Keratinocyte (primary cell): Measurements from ENCODE around the gene ATF6B. TPM values are rescaled to one million over a fixed set of nuclear protein-coding genes. Genes with fewer than 3 reads are reported as not detected.
"Not testable (repeated sequence)": the region's sequence is repeated elsewhere in the genome, so short reads cannot be mapped to it uniquely, and the experiment has no call there.

Source experiments
- DNase-seq: peaks from one replicate; pipeline ENCODE4 v3.0.0-alpha.2; 2011; ENCODE audit warnings: low read depth, missing footprints, low spot score
- FAIRE-seq: peaks from 2 replicates; lab custom pipeline; 2011; peaks lifted over from hg19 to GRCh38; lab: Jason Lieb, UNC
- H2AFZ ChIP-seq: 2 replicates; pipeline ENCODE4 v1.6.0; 2012; ENCODE audit warnings: low read length, control low read depth, inconsistent platforms; ENCODE audit not compliant: control insufficient read depth
- H3K27ac ChIP-seq: 2 replicates; pipeline ENCODE4 v1.5.1; 2011; ENCODE audit warnings: low read length; ENCODE audit not compliant: control insufficient read depth, insufficient read depth
- H3K27me3 ChIP-seq: 3 replicates; pipeline ENCODE4 v1.6.0; 2011; ENCODE audit warnings: low read length; ENCODE audit not compliant: control insufficient read depth, insufficient read depth; ENCODE audit errors: extremely low read depth
- H3K36me3 ChIP-seq, 2 experiments: 2 replicates in 1 of 2; 3 replicates in 1 of 2; pipeline ENCODE4 v1.5.1; 2011; ENCODE audit warnings: low read length in 2 of 2, mild to moderate bottlenecking in 1 of 2; ENCODE audit not compliant: control insufficient read depth in 2 of 2, insufficient read depth in 2 of 2; ENCODE audit errors: extremely low read depth in 1 of 2
- H3K4me1 ChIP-seq: 3 replicates; pipeline ENCODE4 v1.5.1; 2011; ENCODE audit warnings: low read length; ENCODE audit not compliant: control insufficient read depth, insufficient read depth; ENCODE audit errors: extremely low read depth
- H3K4me2 ChIP-seq: 3 replicates; pipeline ENCODE4 v1.6.0; 2011; ENCODE audit warnings: low read depth, low read length; ENCODE audit not compliant: control insufficient read depth, insufficient read depth; ENCODE audit errors: extremely low read depth
- H3K4me3 ChIP-seq, 3 experiments: fragments of 200-600 bp in 1 of 3; sonication (generic) in 1 of 3; 2 replicates in 2 of 3; 3 replicates in 1 of 3; pipeline ENCODE4 v1.5.1; 2011 to 2016; ENCODE audit warnings: low read length in 3 of 3, mild to moderate bottlenecking in 3 of 3, control low read depth in 2 of 3, inconsistent platforms in 1 of 3, low read depth in 1 of 3, mixed read lengths in 1 of 3, mixed run types in 1 of 3, moderate library complexity in 1 of 3; ENCODE audit not compliant: control insufficient read depth in 2 of 3, insufficient read depth in 2 of 3; ENCODE audit errors: extremely low read depth in 1 of 3
- H3K79me2 ChIP-seq: 2 replicates; pipeline ENCODE4 v1.6.0; 2012; ENCODE audit warnings: low read length; ENCODE audit not compliant: control insufficient read depth, insufficient read depth
- H3K9ac ChIP-seq: 3 replicates; pipeline ENCODE4 v1.6.0; 2011; ENCODE audit warnings: low read length; ENCODE audit not compliant: control insufficient read depth, insufficient read depth; ENCODE audit errors: extremely low read depth
- H3K9me1 ChIP-seq: 3 replicates; pipeline ENCODE4 v1.6.0; 2011; ENCODE audit warnings: low read length; ENCODE audit not compliant: control insufficient read depth, insufficient read depth; ENCODE audit errors: extremely low read depth
- H3K9me3 ChIP-seq: 2 replicates; pipeline ENCODE4 v1.5.1; 2012; ENCODE audit warnings: low read depth, low read length; ENCODE audit not compliant: control insufficient read depth
- H4K20me1 ChIP-seq: 3 replicates; pipeline ENCODE4 v1.6.0; 2011; ENCODE audit warnings: low read length; ENCODE audit not compliant: control insufficient read depth, insufficient read depth; ENCODE audit errors: extremely low read depth
- EZH2 ChIP-seq: IDR thresholded peaks from one replicate; pipeline ENCODE4 v1.6.1; 2012; ENCODE audit warnings: inconsistent platforms, mild to moderate bottlenecking, low read length, moderate library complexity
- dilution Hi-C: fragments of 300-500 bp; cut with MboI; formaldehyde crosslinking; loops from one replicate; pipeline ENCODE4 v1.7.0; 2020; ENCODE audit warnings: low sequenced_read_pairs; ENCODE audit not compliant: extremely low pct_ligation_motif_present
- polyA plus RNA-seq, 5 experiments: library from polyadenylated mRNA; depleted of rRNA in 3 of 5; stranded (reverse) in 3 of 5; stranded (forward) in 1 of 5; unstranded in 1 of 5; fragments of >200 nt; gene quantifications; 1 replicate in 1 of 5; 2 replicates in 3 of 5; 3 replicates in 1 of 5; pipeline versions ENCODE4 v1.2.1 to v1.2.3, GENCODE V29; 2011 to 2012; ENCODE audit warnings: missing spikeins in 2 of 5, low read depth in 1 of 5, low replicate concordance in 1 of 5
- TF ChIP-seq, protein P1 (sequence below), 3 experiments: IDR thresholded peaks in 1 of 3; conservative IDR thresholded peaks in 1 of 3; optimal IDR thresholded peaks in 1 of 3; 2 replicates in 2 of 3; 3 replicates in 1 of 3; pipeline versions ENCODE3 to v1.5.1; 2011; ENCODE audit warnings: low read length in 3 of 3, mild to moderate bottlenecking in 3 of 3, moderate library complexity in 2 of 3, control low read depth in 1 of 3, inconsistent platforms in 1 of 3; ENCODE audit not compliant: insufficient read depth in 2 of 3; ENCODE audit errors: extremely low read depth in 1 of 3

The ATF6B gene
- polyA plus RNA-seq, 1 donor (not counting 4 experiments of a cell fraction or from before 2014, with no cell fraction given): 30.4 TPM

DNA sequence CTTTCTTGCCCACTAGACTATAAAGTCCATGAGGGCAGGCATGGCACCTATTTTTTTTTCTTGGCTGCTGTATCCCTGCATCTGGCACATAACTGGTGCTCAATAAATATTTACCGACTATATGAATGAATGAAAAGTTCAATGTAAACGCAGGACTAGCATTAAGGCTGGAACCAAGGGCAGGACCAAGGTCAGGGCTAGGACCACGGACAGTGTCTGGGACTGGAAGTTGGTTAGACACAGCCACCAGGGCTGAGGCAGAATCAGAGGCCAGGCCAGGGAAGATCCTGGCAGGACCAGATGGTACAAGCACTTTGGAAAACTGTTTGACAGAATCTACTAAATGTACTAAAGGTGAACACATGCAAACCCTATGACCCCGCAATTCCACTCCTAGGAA lies 22.6 kb downstream of the ATF6B start:
- Histone ChIP-seq H3K36me3 (no peaks in the 10 kb centered on the region), H3K79me2 (no peaks in the 10 kb centered on the region), H3K9me3 (no peaks in the 10 kb centered on the region), H3K9me1 (no peaks in the 10 kb centered on the region), H4K20me1 (no peaks in the 10 kb centered on the region), H3K9ac (no peak overlapping the region), H3K4me2 (no peak overlapping the region), H3K27ac (no peak overlapping the region), H2AFZ (no peak overlapping the region), H3K4me1 (peaks cover 19% of the 10 kb centered on the region), H3K27me3 (peaks cover 9% of the 10 kb centered on the region), H3K4me3 (no peak overlapping the region)
- dilution Hi-C loops: no loop called here
- no peak for TF ChIP-seq EZH2
- TF ChIP-seq, protein P1, sequence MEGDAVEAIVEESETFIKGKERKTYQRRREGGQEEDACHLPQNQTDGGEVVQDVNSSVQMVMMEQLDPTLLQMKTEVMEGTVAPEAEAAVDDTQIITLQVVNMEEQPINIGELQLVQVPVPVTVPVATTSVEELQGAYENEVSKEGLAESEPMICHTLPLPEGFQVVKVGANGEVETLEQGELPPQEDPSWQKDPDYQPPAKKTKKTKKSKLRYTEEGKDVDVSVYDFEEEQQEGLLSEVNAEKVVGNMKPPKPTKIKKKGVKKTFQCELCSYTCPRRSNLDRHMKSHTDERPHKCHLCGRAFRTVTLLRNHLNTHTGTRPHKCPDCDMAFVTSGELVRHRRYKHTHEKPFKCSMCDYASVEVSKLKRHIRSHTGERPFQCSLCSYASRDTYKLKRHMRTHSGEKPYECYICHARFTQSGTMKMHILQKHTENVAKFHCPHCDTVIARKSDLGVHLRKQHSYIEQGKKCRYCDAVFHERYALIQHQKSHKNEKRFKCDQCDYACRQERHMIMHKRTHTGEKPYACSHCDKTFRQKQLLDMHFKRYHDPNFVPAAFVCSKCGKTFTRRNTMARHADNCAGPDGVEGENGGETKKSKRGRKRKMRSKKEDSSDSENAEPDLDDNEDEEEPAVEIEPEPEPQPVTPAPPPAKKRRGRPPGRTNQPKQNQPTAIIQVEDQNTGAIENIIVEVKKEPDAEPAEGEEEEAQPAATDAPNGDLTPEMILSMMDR (optimal IDR thresholded peaks at IDR 0.05 in 1 of 3, IDR thresholded peaks at IDR 0.05 in 1 of 3, conservative IDR thresholded peaks at IDR 0.05 in 1 of 3; ENCODE audit: extremely low read depth in 1 of 3, insufficient read depth in 2 of 3, low read length in 3 of 3): no peak
- DNase-seq: no peak
- no peak for FAIRE-seq

DNA sequence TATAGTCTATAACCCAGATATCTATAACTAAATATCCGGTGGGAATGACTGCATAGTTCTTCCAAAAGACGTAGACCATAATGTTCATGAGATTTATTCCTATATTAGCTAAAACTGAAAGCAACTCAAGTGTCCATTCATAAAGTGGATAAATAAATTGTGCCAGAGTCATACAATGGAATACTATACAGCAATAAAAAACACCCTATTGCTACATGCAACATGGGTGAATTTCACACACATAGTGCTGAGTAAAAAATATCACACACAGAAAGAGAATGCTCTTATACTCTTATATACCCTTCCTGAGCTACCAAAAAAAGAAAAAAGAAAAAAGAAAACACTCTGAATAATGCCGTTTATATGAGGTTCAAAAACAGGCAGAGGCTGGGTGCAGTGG lies 25.8 kb downstream of the ATF6B start:
- Histone ChIP-seq H3K4me2 (no peak overlapping the region), H3K79me2 (no peaks in the 10 kb centered on the region), H4K20me1 (no peaks in the 10 kb centered on the region), H2AFZ (no peak overlapping the region), H3K36me3 (no peaks in the 10 kb centered on the region), H3K27me3 (peaks cover 7% of the 10 kb centered on the region), H3K9me1 (no peaks in the 10 kb centered on the region), H3K4me1 (peaks cover 3% of the 10 kb centered on the region), H3K27ac (no peak overlapping the region), H3K9ac (no peak overlapping the region), H3K9me3 (no peaks in the 10 kb centered on the region), H3K4me3 (no peak overlapping the region)
- TF ChIP-seq, protein P1 (optimal IDR thresholded peaks at IDR 0.05 in 1 of 3, IDR thresholded peaks at IDR 0.05 in 1 of 3, conservative IDR thresholded peaks at IDR 0.05 in 1 of 3; ENCODE audit: extremely low read depth in 1 of 3, insufficient read depth in 2 of 3, low read length in 3 of 3): no peak
- no peak for TF ChIP-seq EZH2
- no peak for FAIRE-seq
- no peak for DNase-seq
- dilution Hi-C loops: no loop called here

DNA sequence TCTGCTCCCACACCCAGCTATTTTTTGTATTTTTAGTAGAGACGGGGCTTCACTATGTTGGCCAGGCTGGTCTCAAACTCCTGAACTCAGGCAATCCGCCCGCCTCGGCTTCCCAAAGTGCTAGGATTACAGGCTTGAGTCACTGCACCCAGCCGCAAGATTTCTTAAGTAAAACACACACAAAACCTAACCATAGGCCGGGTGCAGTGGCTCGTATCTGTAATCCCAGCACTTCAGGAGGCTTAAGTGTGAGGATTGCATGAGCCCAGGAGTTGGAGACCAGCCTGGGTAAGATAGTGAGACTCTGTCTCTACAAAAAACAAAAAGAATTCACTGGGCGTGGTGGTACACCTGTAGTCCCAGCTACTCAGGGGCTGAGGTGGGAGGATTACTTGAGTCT lies 27.8 kb downstream of the ATF6B start:
- H3K79me2 ChIP-seq, H3K27ac ChIP-seq, dilution Hi-C loops, H3K9me1 ChIP-seq, H3K4me1 ChIP-seq, H3K4me3 ChIP-seq, DNase-seq, FAIRE-seq, H3K9me3 ChIP-seq, H3K9ac ChIP-seq, H4K20me1 ChIP-seq, H3K36me3 ChIP-seq, H2AFZ ChIP-seq, H3K4me2 ChIP-seq: not testable (repeated sequence)
- H3K27me3 ChIP-seq: peaks cover 27% of the 10 kb centered on the region
